CD4-positive, alpha-beta T cell (primary cell): Measurements from ENCODE around the gene BICD2. TPM values are rescaled to one million over a fixed set of nuclear protein-coding genes. Genes with fewer than 3 reads are reported as not detected.

Experiments used
- ATAC-seq: fragments of 200-7000 bp; cut with Tn5 transposase; one replicate; pipeline ENCODE4 v1.10.0; 2022; ENCODE audit warnings: mild to moderate bottlenecking; ENCODE audit not compliant: poor library complexity
- CTCF ChIA-PET: fragments of 350-600 bp; sonication (Branson Sonifier 250); formaldehyde crosslinking; loops from one replicate; lab custom pipeline; 2021; ENCODE audit warnings: antibody characterized with exemption, inconsistent platforms; lab: Charles Lee
- POLR2A ChIA-PET: fragments of 350-600 bp; sonication (Branson Sonifier 250); formaldehyde crosslinking; loops from one replicate; lab custom pipeline; 2021; ENCODE audit warnings: antibody characterized with exemption, inconsistent platforms; lab: Charles Lee
- DNase-seq, 14 experiments: peaks; one replicate each; pipeline ENCODE4 v3.0.0-alpha.2; 2013 to 2020; ENCODE audit warnings: mixed read lengths in 2 of 14
- H3K27ac ChIP-seq, 2 donors: one replicate each; pipeline versions ENCODE4 v1.5.1 to v1.7.0; 2013; ENCODE audit warnings: low read length in 2 of 2, low read depth in 1 of 2, mild to moderate bottlenecking in 1 of 2
- H3K27me3 ChIP-seq, 2 experiments: 1 replicate in 1 of 2; 2 replicates in 1 of 2; pipeline versions ENCODE4 v1.6.1 to v1.7.0; 2013; ENCODE audit warnings: low read length in 2 of 2, control low read depth in 1 of 2, mild to moderate bottlenecking in 1 of 2, moderate library complexity in 1 of 2; ENCODE audit not compliant: insufficient read depth in 2 of 2, control insufficient read depth in 1 of 2
- H3K36me3 ChIP-seq: one replicate; pipeline ENCODE4 v1.6.1; 2013; ENCODE audit warnings: low read length, control low read depth; ENCODE audit not compliant: insufficient read depth
- H3K4me1 ChIP-seq: one replicate; pipeline ENCODE4 v1.6.1; 2013; ENCODE audit warnings: low read length, control low read depth; ENCODE audit not compliant: insufficient read depth
- H3K4me3 ChIP-seq: one replicate; pipeline ENCODE4 v1.5.1; 2013; ENCODE audit warnings: mild to moderate bottlenecking, low read length, moderate library complexity
- H3K9me3 ChIP-seq, 2 experiments: 1 replicate in 1 of 2; 2 replicates in 1 of 2; pipeline versions ENCODE4 v1.6.1 to v1.7.0; 2013; ENCODE audit warnings: low read length in 2 of 2, mild to moderate bottlenecking in 2 of 2, control low read depth in 1 of 2, moderate library complexity in 1 of 2; ENCODE audit not compliant: control insufficient read depth in 1 of 2, insufficient read depth in 1 of 2
- H3K27ac Mint-ChIP-seq: one replicate; pipeline ENCODE4 v1.8.0; 2020; ENCODE audit warnings: mixed read lengths
- H3K27me3 Mint-ChIP-seq: one replicate; pipeline ENCODE4 v1.8.0; 2021; ENCODE audit warnings: mixed read lengths
- H3K36me3 Mint-ChIP-seq: one replicate; pipeline ENCODE4 v1.8.0; 2021; ENCODE audit warnings: low read depth, mixed read lengths
- H3K4me1 Mint-ChIP-seq: one replicate; pipeline ENCODE4 v1.8.0; 2021; ENCODE audit warnings: low read depth, mixed read lengths
- H3K4me3 Mint-ChIP-seq: one replicate; pipeline ENCODE4 v1.8.0; 2020; ENCODE audit warnings: mild to moderate bottlenecking, mixed read lengths
- H3K9me3 Mint-ChIP-seq: one replicate; pipeline ENCODE4 v1.8.0; 2020; ENCODE audit warnings: mixed read lengths
- CTCF ChIP-seq: fragments of 200-600 bp; IDR thresholded peaks from one replicate; pipeline ENCODE4 v1.8.0; 2022; ENCODE audit warnings: antibody characterized with exemption, mild to moderate bottlenecking
- intact Hi-C, 2 experiments: fragments of 100-400 bp; cut with DNase I in 1 of 2; cut with micrococcal nuclease in 1 of 2; formaldehyde crosslinking; loops; one replicate each; pipeline versions ENCODE4 v1.15.1 to v1.9.0; 2023 to 2025; cut with DNase I, micrococcal nuclease
- total RNA-seq, 174 experiments: library from RNA in 2 of 174; stranded (reverse) in 2 of 174; gene quantifications; one replicate each; pipeline ENCODE4 v1.2.3 and lab custom pipeline; 2021 to 2026

The BICD2 gene
- total RNA-seq, 2 experiments from 2014 or later = 14.1 to 14.9 TPM

GRCh38 chr9:92807757-92808725 lies 43.4 kb upstream of the BICD2 start:
- H3K4me3 ChIP-seq = peak overlapping the region; percentile 49
- Mint-ChIP-seq H3K27me3 (peaks cover 60% of the 10 kb centered on the region), H3K27ac (no peak overlapping the region), H3K4me1 (peaks cover 14% of the 10 kb centered on the region), H3K36me3 (no peaks in the 10 kb centered on the region), H3K4me3 (peak overlapping the region; percentile 83), H3K9me3 (no peaks in the 10 kb centered on the region)
- ATAC-seq = peak; percentile 62
- intact Hi-C loops = loop anchor here in 1 of 2 experiments (2.0 kb wide), 1 partner anchor 79 kb away; no protein-coding TSS in a partner anchor
- peaks cover 43 to 69% of the 10 kb centered on the region in 2 experiments for H3K27me3 ChIP-seq
- peaks cover 0 to 9% of the 10 kb centered on the region in 2 experiments for H3K9me3 ChIP-seq
- H3K4me1 ChIP-seq = peaks cover 32% of the 10 kb centered on the region
- POLR2A ChIA-PET = interaction anchor here (0.8 to 1.6 kb wide), 8 partner anchors 43 to 769 kb away, joined by 3 to 7 read pairs (median 3); partner anchors contain the start of genes IPPK and PHF2
- peak; percentile 9 to 64 (median 26) for DNase-seq
- peak; percentile 1 for TF ChIP-seq CTCF
- CTCF ChIA-PET = interaction anchor here (1.6 kb wide), 1 partner anchor 17 kb away, joined by 6 read pairs; no protein-coding TSS in a partner anchor
- no peaks in the 10 kb centered on the region for H3K36me3 ChIP-seq
- no peak overlapping the region for H3K27ac ChIP-seq

- peak overlapping the region; percentile 22 for H3K4me3 ChIP-seq
- Mint-ChIP-seq H3K4me3 (peak overlapping the region; percentile 80), H3K4me1 (peaks cover 14% of the 10 kb centered on the region), H3K27me3 (peaks cover 55% of the 10 kb centered on the region), H3K36me3 (no peaks in the 10 kb centered on the region), H3K9me3 (no peaks in the 10 kb centered on the region), H3K27ac (no peak overlapping the region)
- H3K9me3 ChIP-seq = peaks cover 0 to 9% of the 10 kb centered on the region in 2 experiments
- peaks cover 32% of the 10 kb centered on the region for H3K4me1 ChIP-seq
- ChIA-PET CTCF (interaction anchor here (1.6 kb wide), 1 partner anchor 16 kb away, joined by 6 read pairs; no protein-coding TSS in a partner anchor), POLR2A (interaction anchor here (0.9 to 1.3 kb wide), 4 partner anchors 137 to 770 kb away, joined by 3 read pairs; partner anchors contain the start of genes IPPK and PHF2)
- no peaks in the 10 kb centered on the region for H3K36me3 ChIP-seq
- ATAC-seq (no peak), DNase-seq (peak in 2 of 14 experiments; percentile 5 to 30)
- intact Hi-C loops = no loop called here
- no peak for TF ChIP-seq CTCF
- H3K27me3 ChIP-seq = peaks cover 37 to 63% of the 10 kb centered on the region in 2 experiments
- no peak overlapping the region for H3K27ac ChIP-seq
Measured at GRCh38 chr9:92807031-92807756, 42.6 kb upstream of the BICD2 start.

GRCh38 chr9:92804727-92805126 lies 40.1 kb upstream of the BICD2 start:
- no peak for DNase-seq
- peaks cover 29% of the 10 kb centered on the region for H3K4me1 ChIP-seq
- CTCF ChIA-PET = no interaction called here
- no peak for TF ChIP-seq CTCF
- no peak overlapping the region for H3K27ac Mint-ChIP-seq
- H3K36me3 Mint-ChIP-seq = no peaks in the 10 kb centered on the region
- peaks cover 0 to 8% of the 10 kb centered on the region in 2 experiments for H3K9me3 ChIP-seq
- no peak overlapping the region for H3K4me3 ChIP-seq
- no peak for ATAC-seq
- peaks cover 34 to 42% of the 10 kb centered on the region in 2 experiments for H3K27me3 ChIP-seq
- intact Hi-C loops = no loop called here
- H3K36me3 ChIP-seq = no peaks in the 10 kb centered on the region
- no peak overlapping the region for H3K4me3 Mint-ChIP-seq
- H3K9me3 Mint-ChIP-seq = no peaks in the 10 kb centered on the region
- no peak overlapping the region for H3K27ac ChIP-seq
- H3K4me1 Mint-ChIP-seq = peaks cover 10% of the 10 kb centered on the region
- POLR2A ChIA-PET = no interaction called here
- H3K27me3 Mint-ChIP-seq = peaks cover 41% of the 10 kb centered on the region
